ENCODE measurements around the gene CDKN1C.

Gene CDKN1C

DNA sequence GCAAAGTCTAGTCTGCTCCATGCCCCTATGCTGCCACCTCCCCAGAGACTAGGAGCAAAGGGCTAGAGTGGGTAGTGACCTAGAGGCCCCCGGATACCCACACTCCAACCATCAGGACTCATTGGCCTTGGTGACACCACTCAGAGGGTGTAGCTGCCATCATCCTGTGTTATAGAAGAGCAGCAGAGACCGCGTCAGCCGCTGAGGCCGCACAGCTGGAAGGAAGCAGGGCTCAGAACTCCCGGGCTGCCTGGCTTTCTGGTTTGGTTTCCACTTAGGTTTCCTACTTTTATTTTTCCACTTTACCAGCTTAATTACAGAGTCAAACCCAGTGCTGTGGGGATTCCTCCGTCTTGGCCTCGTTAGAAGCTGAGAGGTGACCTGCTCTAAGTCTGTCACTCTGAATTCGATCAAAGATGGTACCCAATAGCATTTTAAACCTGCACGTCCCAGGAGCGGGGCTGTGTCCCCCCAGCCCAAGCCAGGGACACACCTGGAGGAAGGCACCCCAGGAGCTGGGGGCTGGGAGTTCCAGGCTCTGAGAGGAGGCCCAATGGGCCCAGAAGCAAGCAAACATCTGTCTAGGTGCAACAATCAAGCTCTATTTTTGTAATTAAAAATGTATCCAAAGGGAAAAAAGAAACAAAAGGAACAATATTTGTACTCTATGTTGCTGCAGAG lies 2.1 kb upstream of the CDKN1C start:
- no peak for DNase-seq

DNA sequence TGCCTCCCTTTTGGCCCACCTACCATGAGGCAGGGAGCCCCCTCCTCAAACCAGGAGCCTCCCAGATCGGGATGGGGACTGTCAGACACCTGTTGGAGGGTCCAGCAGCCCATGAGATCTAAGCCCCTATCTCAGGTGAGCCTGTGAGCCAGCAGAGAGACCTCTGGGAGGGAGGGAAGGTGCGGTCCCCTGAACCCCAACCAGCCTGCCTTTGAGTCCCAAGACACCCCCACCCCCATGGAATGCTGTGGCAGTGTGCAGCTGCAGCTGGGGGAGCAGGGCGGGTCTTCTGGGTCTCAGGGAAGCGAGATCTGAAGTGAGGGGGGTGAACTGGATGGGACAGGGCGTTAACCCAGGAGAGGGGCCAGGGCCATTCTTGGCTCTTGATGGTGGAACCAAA lies 1.4 kb upstream of the CDKN1C start:
- no peak for DNase-seq

DNA sequence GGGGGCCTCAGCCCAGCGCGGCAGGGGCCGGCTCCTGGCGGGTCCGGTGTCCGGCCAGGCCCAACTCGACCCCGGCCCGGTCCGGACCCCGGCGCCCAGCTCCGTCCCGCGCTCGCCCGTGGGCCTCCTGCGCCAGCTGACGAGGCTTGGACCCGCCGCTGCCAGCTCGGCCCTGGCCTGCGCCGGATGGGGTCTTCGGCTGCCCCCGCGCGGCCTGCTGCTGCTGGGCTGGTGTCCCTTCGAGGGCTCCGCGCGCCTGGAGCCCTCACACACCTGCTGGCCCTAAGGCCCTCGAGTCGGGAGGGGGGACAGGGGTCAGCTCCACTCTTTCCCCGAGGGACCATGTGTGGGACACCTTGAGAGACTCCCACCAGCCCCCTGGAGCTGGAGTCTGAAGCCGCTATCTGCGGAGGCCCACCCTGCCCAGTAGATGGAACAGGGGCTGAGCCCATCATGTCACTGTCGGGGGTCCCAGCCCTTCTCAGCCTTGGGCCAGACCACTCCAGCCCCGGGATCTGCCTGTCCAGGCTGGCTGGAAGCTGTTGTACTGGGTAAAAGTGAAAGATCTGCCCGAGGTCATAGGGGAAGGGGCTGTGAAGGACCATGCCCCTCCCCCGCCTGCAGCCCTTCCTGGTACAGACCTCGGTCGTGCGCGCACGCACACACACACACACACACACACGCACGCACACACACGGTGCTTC lies 768 bp upstream of the CDKN1C start:
- DNase-seq: no peak

DNA sequence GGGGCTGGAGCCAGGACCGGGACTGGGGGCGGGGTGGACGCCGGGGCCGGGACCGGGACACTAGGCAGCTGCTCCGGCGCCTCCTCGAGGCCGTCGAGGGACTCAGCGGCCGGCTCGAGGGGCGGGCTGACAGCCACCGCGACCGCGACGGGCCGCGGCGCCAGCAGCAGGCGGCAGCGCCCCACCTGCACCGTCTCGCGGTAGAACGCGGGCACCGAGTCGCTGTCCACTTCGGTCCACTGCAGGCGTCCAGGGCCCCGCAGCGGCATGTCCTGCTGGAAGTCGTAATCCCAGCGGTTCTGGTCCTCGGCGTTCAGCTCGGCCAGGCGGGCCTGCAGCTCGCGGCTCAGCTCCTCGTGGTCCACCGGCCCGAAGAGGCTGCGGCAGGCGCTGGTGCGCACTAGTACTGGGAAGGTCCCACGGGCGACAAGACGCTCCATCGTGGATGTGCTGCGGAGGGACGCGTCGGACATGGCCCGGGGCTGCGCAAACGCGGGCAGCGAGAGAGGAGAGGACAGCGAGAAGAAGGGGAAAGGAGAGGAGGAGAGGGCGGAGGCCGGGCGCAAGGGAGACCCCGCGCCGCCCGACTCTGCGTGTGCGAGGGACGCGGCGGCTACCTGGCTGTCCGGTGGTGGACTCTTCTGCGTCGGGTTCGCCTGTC lies 428 bp downstream of the CDKN1C start:
- DNase-seq: no peak

DNA sequence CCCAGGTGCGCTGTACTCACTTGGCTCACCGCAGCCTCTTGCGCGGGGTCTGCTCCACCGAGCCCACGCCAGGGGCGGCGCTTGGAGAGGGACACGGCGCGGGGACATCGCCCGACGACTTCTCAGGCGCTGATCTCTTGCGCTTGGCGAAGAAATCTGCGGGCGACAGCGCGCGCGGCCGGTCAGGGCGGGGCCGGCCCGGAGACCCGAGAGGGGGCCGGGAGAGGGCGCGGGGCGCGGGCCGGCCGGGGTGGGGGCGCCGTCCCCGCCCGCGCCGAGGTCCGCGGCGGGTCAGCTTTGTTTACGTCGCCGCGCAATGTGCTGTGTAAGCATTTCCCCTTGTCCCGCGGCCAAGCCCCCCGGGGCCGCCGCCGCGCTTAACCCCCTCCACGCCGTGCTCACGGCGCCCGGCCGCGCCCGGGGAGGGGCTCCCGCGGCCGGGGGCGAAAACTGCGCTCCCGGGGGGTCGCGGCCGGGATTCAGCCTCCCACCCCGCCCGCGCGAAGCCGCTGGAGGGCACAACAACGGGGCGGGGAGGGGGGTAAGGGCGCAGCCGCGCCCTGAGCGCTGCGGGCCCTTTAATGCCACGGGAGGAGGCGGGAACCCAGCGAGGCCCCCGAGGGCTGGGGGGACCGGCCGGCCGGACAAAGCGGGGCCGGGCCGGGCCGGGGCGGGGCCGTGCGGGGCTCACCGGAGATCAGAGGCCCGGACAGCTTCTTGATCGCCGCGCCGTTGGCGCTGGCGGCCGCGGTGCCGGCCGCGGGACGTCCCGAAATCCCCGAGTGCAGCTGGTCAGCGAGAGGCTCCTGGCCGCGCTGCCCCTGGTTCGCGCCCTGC lies 1.4 kb downstream of the CDKN1C start:
- no peak for DNase-seq

DNA sequence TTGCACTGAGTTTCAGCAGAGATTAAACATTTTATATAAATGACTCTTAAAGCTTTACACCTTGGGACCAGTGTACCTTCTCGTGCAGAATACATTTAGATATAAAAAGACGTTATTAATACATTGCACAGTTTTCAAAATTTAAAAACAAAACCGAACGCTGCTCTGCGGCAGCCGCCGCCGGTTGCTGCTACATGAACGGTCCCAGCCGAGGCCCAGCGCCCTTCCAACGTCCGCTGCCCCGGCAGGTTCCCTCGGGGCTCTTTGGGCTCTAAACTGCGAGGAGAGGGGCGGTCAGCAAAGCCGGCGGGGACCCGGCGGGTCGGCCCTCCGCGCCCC lies 2.0 kb downstream of the CDKN1C start:
- no peak for DNase-seq

DNA sequence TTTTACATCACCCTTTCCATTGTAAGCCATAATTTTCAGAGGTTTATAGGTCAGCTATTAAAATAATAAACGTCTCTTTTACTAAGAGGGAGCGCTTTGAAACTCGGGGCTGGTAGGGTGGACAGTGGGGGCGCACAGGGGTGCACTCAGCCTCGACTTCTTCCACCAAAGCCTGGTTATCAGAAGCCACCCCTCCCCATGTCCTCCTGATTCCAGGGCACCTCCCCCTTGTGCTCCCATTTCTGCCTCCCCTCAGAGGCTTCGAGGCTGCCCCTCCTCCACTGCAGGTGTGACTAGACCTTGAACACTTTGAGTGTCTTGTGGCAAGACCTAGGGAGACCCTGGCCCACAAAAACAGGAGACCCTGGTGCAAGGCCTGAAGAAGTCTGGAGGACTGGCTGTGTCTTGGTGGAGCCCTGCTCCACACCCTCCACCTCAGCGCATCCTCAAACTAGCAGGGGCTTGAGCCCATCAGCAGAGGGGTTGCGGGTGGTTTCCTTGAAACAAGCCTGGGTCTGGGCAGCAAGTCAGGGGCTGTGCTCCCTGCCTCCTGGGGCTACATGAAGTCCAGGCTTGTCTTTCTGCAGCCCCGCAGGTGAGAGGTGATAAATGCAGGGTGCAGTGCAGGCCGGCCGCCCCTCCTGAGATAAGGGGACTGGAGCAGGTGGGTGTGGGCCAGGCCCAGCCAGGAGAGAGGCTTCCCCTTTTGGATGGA lies 3.0 kb downstream of the CDKN1C start:
- no peak for DNase-seq

DNA sequence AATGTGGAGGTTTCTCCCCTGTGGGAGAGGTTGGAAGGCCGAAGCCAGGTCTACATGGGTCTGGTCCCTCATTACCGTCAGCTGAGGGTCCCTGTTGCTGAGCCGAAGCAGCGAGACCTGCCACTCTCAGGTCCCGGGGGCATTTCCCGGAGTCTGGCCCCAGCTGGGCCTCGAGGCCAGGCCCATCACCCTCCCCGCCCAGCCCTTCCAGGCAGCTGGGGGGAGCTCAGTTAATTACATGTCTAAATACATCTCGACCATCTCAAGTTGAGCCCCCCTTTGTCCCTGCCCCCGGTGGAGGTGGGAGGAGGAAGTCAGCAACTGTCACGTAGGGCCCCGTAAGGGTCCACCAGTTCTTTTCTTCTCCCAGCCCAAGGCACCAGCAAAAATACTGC lies 3.6 kb downstream of the CDKN1C start:
- no peak for DNase-seq

DNA sequence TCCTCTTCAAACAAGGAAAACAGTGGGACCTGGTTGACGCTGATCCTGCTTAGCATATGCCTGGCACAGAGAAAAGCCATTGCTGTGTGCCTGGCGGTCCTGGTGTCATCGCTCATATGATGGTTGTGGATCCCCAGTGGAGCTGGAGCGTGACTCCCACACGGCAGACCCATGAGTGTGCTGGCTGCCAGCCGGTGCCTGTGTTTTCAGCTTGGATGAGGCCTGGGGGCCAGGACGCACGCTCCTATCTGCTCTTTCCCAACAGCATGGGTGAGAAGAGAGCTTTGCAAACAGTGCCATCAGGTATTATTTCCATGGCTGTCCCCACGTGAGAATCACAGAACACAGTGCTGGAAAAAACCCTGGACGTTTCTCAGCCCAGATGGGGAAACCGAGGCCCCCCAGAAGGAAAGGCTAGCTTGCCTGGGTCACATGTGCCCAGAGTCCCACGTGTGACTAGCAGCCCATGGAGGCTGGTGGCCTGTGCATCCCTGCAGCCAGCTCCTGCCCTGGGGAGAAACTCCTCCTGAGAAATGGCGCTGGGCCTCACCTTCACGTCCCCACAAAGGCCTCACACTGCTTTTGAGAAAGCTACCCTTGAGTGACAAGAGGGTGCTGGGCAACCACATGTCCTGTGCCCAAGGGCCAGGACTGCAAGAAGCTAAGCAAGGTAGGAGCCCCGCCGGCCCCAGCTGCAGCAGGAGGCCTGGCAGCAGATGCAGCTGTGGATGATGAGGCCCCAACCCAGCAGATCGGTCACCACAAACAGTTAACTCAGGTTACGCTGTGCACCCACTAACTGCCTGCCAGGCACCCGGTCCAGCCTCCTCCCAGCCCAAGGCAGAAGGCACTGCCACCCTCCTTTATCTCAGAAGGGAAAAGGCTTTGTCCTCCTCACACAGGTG lies 4.2 kb downstream of the CDKN1C start:
- DNase-seq: no peak

DNA sequence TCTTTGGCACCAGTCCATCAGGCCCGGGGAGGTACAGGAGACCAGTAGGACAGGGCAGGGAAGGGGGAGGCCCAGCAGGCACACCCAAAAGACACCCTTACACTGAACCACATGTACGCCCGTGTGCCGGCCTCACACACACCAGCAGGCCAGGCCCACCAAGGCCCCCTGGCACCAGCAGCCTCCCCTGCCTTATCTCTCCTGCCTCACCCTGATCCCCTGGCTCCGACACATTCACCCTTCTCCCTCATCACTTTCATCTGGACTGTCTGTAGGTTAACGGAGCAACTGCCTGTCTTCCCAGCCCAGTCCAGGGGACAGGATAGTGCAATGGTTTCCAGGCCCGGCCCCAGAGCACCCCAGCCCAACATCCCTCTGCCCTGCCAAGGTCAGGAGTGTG lies 4.9 kb downstream of the CDKN1C start:
- no peak for DNase-seq

DNA sequence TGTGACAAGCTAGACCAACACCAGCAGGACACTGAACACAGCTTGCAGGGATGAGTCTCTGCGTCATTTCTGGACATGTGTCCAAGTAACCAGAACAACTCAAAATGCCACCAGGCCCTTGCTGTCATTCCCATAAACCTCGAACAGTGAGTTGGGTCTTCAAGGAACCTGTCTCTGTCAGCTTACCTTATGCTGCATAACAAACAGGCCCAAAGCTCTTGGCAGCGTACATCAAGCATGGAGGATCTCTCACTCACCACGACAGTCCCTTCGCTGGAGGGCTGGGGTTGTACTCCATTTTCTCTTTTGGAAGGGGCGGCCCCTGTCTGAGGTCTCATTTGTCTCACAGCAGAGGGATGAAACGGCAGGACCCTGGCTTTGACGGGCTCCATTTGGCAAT lies 6.8 kb downstream of the CDKN1C start:
- DNase-seq: no peak

DNA sequence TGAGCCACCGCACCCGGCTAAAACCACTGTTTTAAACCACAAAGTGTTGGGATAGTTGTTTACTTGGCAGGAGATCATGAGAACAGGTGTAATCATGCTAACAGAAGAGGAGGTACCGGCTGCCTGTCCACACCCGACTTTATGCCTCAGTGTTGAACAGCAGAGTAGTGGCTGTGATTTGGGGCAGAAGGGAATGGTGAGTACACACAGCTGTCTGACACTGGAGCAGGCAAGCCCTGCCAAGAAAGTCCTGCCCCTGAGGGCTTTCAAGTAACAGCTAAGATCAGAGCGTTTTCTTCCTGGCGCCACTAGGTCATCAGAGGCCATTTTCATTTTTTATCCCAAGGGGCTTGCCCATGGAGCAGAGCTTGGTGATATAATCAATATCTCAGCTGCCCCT lies 8.1 kb downstream of the CDKN1C start:
- DNase-seq: no peak

DNA sequence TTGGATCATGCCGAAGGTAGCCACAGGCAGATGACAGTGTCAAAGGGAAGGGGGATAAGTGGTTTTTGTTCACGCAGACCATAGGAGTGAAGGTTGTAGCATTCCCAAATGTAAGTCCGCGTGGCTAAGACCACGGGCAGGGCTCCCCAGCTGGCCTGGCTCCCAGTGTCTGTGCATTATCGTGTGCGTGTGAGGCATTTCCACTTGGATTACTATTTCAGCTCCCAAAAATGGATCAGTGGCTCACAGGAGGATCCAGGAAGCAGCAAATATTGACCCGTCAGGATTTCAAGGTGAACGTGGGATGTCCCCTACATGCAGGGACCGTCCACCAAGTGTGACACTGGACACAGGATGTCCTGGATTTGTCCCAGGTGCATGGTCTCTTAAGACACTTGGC lies 10.6 kb downstream of the CDKN1C start:
- no peak for DNase-seq

DNA sequence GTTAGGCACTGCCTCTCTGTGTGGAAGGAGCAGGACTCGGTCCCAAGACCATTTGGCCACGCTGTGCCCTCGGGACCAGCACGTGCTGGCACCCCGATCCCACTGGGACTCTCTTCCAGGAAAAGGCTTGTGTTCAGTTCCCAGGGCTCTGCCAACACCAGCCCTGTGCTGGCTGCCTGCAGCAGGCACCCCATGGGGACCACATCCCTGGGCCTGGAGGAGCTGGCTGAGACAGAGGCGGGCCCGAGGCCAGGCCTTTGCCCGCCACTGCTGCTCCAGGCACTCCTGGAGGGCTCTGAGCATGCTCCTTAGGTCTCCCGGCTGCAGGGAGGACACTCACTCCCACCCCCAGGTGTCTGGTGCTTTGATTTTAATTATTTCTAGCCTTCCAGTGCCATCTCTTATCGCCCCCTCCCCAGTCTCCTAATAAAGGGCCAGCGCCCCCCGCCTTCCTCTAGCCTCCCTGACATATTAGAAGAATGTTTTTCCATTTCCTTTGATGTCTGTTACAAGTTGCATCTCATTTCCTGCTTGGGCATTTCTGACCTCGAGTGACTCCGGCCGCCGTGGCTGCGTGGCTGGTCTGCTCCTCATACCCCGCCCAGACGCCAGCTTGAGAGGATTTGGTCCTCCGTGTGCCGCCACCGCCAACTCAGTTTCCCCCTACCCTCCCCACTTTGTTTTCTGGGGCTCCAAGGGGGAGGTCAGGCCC lies 14.4 kb downstream of the CDKN1C start:
- no peak for DNase-seq

DNA sequence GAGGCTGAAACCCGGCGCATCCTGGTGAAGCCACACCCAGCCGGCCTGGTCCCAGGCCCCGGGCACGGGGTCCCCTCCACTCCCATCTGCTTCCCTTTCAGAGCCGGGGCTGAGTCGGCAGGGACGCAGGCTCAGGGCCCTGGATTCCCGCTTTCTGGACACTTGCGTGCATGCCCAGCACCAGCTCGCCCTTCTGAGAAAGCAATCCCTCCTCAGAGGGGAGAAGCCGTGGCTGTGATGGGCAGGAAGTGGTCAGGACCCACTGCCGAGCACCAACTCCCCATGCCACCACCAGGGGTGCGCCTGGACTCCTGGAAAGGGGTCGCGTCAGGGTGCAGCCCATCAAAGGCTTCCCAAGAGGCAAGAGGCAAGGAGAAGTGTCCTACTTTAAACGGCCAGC lies 15.1 kb downstream of the CDKN1C start:
- DNase-seq: no peak

DNA sequence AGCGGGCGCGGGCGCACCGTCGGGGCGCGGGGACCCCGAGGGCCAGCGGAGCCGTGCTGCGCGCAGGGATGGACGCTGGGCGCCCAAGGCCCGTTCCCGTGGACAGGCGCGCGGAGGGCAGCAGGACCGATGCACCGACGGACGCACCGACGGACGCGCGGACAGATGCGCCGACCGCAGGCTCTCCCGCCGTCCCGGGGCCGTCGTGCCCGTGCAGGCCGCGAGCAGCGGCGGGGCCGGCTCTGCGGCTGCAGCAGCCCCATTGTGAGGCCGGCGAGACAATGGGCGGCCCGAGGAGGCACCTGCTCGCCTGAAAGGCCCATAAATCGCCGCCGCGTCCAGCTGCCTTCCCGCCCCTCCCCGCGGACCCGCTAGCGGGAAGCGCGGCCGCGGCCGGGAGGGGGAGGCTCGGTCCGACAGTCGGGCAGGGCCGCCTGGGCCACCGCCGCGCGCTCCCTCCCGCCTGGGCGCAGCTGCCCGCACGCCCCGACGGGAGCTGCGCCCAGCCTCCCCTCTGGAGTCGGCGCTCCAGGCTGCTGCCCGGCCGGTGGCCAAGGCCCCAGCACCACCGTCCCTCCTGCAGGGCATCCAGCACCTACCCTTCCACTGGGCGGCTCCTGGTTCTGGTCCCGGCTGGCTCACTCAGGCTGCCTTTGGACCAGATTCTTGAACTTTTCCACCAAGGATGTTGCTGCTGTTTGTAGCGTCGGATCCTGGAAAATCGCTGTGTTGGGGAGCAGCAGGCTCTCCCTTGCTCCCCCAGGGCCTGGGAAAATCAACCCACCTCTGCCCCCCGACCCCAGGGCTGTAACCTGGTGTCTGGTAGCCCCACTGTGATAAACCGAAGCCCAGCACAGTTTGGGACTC lies 15.8 kb downstream of the CDKN1C start:
- DNase-seq: no peak

DNA sequence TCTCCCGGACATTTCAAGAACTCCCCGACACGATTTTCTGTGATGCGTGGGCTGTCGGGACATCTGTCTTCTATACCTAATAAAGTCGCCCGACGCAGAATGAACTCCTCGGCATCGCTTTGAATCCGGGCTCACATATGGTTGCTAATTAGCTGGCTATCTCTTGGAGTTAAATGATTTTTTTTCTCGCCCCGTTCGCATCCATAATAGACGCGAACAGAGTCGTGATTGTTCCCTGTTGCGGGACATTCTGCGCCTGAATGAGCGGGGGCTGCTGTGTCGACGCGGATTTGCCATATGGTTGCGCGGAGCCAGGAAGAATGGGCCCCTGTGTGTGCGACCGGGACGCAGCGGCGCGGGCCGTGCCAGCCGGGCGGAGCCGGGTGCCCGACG lies 16.4 kb downstream of the CDKN1C start:
- DNase-seq: no peak

DNA sequence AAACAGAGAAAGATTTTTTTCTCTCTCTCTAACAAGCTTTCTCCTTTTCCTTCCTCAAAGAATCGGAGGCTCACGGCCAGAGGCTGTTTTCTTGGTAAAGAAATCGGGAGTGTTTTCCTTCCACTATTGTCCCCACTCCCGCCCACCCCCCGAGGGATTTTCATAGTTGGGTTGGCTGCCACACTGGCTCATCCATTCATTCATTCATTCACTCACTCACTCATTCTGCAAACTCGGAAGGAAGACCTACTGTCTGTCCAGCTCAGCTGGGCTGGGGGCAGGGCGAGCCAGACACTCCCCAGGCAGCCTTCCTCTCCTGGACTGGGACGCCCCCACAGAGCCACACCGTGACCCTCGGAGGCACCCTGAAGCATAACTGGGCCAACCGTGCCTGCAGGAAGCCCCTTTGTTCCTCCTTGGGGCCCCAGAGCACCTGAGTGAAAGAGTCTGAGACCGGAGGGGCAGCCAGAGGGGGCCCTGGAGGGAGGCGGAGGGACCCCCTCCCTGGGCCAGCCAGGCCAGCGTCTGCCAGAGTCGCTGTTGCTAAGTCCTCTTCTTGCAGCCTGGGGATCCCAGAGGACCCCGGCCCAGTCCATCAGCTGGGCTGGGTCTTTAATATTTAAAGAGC lies 17.0 kb downstream of the CDKN1C start:
- no peak for DNase-seq

DNA sequence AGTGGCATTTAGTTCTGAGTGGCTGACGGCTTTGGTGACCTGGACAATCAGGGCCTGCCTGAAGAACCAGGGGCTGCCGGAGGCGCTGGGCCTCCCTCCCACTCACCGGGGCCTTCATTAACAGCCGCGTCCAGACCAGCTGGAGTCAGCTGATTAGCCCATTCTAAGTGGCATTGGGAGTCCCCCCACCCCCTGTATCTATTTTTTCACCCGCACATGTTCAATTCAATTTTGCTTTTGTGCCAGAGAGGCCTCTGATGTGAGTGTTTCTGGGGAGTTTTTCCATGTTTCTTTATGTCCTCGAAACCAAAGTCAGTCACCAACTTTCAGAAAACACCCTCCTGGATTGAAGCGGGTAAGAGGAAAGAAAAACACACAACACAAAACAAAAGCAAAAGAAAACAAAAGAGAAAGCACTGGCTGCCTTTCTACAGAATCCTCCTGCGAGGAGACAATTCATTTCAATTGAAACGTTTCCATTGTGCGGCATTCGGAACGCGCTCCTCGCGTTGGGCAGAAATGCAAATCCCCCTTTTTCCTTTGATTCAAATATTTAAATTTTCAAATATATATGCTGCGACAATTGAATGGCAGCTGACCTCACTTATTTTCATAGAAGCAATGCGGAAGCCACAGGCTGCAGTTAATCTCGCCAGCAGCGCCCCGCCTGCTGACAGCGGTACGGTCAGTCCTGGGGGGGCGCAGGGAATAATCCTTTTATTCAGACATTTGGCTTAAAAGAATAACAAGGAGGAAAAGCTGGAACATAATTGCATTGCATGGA lies 17.7 kb downstream of the CDKN1C start:
- DNase-seq: no peak
